HG02884 (cell line): ENCODE data around the gene TAOK3.
A peak's percentile ranks its signal among the peaks of the same experiment; 100 is the strongest.
"Not testable (repeated sequence)": the region's sequence is repeated elsewhere in the genome, so short reads cannot be mapped to it uniquely, and the experiment has no call there.

Source experiments
- ATAC-seq: cut with Tn5 transposase; IDR thresholded peaks from one replicate; pipeline ENCODE4 v1.9.1; 2021; ENCODE audit warnings: mild to moderate bottlenecking, moderate library complexity; ENCODE audit not compliant: unreplicated experiment

Gene TAOK3

GRCh38 chr12:118145113-118145797 lies 227.5 kb downstream of the TAOK3 start:
- no peak for ATAC-seq

DNA sequence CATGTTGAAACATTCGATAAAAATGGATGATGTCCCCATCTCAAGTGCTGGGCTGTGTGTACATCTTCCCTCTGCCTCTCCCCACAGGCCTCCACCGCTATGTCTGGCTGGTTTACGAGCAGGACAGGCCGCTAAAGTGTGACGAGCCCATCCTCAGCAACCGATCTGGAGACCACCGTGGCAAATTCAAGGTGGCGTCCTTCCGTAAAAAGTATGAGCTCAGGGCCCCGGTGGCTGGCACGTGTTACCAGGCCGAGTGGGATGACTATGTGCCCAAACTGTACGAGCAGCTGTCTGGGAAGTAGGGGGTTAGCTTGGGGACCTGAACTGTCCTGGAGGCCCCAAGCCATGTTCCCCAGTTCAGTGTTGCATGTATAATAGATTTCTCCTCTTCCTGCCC lies 228.2 kb downstream of the TAOK3 start:
- ATAC-seq: no peak

DNA sequence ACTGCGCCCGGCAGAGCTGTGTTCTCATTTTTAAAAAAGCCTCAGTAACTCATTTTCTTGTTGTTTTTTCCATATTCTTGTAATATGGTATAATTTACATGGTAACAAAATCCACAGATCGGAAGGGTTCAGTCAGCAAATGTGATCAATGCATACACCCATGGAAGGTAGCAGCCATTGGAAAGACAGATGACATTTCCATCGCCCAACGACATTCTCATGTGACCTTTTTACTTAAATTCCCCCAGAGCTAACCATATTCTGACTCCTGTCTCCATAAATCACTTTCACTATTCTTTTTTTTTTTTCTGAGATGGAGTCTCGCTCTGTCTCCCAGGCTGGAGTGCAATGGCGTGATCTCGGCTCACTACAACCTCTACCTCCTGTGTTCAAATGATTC lies 231.9 kb downstream of the TAOK3 start:
- no peak for ATAC-seq

DNA sequence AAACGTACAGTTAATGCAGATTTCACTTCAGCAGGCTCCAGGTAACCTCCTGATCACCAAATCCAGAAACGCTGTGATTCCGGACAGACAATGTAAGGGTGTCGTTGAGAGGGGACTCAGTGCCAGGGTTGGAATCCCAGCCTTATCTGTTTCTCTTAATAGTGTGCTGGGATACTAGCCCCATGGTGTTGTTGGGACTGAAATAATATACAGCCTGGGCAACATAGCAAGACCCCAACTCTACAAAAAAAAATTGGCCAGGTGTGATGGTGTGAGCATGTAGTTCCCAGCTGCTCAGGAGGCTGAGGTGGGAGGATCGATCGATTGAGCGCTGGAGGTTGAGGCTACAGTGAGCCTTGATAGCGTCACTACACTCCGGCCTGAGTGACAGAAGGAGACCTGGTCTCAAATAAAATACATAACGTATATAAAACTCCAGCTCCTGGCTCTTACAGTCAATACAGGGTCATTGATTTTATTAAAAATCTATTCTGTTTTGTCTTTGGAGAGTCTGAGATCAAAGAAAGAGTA lies 235.5 kb downstream of the TAOK3 start:
- no peak for ATAC-seq

GRCh38 chr12:118136559-118137003 lies 236.1 kb downstream of the TAOK3 start:
- ATAC-seq: no peak

- peak; percentile 95 for ATAC-seq
Measured at GRCh38 chr12:118135788-118136558, 236.7 kb downstream of the TAOK3 start, which contains the start of gene PEBP1. PEBP1 (plus strand) TSS chr12:118136124; CDS start chr12:118136210, 86 bp downstream.

DNA sequence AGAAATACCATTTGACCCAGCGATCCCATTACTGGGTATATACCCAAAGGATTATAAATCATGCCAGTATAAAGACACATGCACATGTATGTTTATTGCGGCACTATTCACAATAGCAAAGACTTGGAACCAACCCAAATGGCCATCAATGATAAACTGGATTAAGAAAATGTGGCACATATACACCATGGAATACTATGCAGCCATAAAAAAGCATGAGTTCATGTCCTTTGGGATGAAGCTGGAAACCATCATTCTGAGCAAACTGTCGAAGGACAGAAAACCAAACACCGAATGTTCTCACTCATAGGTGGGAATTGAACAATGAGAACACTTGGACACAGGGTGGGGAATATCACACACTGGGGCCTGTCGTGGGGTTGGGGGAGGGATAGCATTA lies 243.3 kb downstream of the TAOK3 start:
- ATAC-seq: not testable (repeated sequence)

GRCh38 chr12:118127867-118128266 lies 244.8 kb downstream of the TAOK3 start:
- no peak for ATAC-seq

DNA sequence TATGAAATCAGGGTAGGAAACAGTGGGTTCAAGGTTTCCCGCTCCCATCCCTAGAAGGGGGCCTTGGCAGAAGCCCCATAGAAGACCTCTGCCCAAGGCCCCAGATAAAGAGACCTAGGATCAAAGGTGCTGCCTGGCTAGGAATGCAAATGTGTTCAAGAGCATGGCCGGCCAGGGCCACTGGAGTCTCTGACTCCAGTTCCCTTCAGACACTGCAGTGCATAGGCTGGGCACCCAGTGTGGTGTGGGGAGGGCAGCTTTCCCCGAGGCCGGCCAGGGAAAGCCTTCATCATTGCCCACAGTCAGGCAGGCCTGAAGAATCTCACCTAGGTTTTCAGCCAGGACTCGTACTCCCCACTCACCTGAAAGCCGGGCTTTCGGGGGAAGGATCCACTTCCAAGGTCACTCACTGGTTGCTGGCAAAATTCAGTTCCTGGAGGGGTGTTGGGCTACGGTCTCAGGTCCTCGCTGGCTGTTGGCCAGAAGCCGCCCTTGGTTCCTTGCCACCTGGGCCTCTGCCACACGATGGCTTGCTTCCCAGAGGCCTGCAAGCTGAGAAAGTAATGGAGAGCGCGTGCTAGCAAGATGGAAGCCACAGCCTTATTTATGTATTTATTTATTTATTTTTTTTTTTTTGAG lies 246.5 kb downstream of the TAOK3 start:
- no peak for ATAC-seq

DNA sequence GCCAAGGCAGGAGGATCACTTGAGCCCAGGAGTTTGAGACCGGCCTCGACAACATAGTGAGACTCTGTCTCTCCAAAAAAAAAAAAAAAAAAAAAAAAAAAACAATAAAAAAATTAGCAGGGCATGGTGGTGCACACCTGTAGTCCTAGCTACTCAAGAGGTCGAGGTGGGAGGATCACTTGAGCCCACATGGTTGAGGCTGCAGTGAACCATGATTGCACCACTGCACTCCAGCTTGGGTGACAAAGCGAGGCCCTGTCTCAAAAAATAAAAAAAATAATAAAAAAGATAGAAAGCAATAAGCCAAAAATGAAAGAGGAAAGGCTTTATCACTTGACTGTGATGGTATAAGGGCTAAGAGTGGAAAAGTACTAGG lies 247.0 kb downstream of the TAOK3 start:
- ATAC-seq: no peak

GRCh38 chr12:118124333-118124874 lies 248.3 kb downstream of the TAOK3 start:
- no peak for ATAC-seq

- no peak for ATAC-seq
Measured at GRCh38 chr12:118122264-118122663, 250.4 kb downstream of the TAOK3 start.

DNA sequence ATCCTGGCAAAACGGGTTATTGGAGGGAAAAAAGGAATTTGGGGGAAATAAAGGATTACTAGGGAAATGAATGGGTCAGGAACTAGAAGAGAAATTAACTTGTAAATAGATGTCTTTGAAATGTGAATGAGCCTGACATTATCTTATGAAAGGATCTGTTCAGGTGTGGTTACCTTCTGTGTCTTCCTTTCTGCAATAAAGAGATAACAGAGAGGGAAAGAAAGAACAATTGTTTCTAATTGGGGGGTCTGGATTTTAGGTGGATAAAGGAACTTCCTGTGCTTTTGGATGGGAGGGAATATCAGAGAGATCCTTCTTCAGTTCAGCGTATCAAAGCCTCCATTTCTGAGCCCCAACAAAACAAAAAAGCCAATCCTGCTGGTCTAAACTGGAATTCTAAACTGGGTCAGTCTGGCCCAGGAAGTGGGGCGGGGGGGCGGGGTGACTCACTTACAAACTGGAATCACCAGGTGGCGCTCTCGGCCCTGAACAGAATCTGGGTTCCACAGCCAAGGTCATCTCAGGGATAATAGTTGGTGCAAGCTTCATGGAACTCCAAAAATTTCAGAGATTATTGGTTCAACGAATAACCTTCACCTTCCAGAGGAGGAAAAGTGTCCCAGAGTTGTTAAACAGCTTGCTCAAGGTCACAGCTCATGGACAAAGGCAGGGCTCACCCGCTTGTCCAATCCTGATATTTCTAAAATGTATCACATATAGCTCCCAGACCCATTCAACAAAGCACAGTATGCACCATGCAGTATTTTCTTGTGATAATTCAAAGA lies 251.9 kb downstream of the TAOK3 start:
- ATAC-seq: no peak

GRCh38 chr12:118119449-118119879 lies 253.2 kb downstream of the TAOK3 start:
- ATAC-seq: no peak

DNA sequence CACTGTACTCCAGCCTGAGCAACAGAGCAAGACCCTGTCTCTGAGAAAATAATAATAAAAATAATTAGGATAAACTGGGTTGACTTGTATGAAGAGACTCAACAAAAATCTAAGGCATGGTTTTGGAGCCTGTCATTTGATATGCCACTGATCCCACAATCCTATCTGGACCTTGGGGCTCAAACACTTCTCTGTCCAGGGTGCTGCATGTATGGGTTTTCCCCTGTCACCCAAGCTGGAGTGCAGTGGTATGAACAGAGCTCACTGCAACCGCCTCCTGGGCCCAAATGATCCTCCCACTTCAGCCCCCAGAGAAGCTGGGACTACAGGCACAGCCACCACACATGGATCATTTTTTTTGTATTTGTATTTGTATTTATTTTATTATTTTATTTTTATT lies 263.6 kb downstream of the TAOK3 start:
- no peak for ATAC-seq

- no peak for ATAC-seq
Measured at GRCh38 chr12:118107694-118108093, 265.0 kb downstream of the TAOK3 start.

DNA sequence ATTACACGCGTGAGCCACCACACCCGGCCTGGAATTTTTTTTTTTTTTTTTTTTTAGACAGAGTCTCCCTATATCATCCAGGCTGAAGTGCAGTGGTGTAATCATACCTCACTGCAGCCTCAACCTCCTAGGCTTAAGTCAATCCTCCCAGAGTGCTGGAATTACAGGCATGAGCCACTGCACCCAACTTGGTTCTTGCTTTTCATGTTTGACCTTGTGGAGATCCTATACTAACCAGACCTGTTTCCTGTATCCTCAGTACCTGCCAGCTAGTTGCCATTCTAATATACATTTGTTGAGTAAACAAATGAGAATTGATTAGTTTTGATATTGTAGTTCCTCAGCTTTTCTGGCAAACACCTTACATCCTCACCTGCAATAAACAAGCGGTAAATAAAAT lies 265.7 kb downstream of the TAOK3 start:
- no peak for ATAC-seq

DNA sequence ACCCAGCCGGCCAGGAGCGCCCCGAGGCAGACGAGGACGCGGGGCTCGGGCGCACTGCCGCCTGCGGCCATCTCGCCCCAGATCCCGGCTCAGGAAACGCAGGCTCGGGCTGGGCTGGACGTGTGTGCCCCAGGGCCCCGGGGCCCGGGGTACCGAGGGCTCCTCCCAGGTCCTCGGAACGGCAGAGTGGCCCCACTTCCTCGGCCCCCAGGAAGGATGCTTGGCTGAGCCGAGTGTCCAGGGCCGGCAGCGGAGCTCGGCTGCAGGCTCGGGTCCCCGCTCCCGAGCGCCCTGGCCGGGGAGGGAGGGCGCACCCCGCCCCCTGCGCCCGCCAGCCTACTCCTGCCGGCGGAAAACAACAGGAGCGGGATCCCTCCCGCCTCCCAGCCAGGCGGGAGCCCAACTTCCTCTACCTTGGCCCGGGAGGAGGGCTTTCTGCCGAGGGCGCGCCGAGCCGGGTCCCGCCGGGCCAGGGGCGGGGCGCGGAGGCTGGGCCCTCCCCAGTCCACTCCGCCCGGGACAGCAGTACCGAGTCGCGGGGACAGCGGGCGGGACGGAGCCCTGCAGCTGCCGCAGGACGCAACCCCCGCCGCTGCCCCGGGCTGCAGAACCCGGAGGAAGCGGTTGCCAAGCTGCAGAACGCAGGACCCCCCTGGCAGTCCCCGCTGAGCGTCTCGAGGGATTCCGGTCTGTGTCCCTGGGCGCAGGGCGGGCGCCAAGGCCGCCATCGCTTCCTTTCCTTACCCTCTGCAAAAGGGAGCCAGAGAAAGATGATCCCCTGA lies 268.9 kb downstream of the TAOK3 start, which contains the start of gene VSIG10:
Gene VSIG10, minus strand, starts transcription at position 411 of the 782 bp plus-strand sequence. Its CDS starts 340 bp downstream, at position 71.
- no peak for ATAC-seq

DNA sequence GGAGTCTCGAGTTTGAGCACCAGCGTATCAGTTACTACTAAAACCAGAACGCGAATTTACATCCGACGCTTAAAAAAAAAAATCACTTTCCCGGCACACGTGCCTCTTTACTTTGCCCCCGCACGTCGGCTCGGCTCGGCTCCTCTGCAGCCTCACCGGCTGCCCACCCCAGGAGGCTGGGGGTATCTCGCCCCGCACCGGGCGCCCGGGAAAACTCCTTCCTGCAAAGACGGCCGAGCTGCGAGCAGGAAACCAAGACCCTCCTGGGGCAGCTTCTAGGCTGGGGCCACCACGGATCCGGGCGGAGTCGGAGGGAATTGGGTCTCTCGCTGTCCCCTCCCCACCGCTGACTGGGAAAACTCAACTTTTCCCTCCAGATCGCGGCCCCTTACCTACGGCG lies 269.5 kb downstream of the TAOK3 start:
- no peak for ATAC-seq

DNA sequence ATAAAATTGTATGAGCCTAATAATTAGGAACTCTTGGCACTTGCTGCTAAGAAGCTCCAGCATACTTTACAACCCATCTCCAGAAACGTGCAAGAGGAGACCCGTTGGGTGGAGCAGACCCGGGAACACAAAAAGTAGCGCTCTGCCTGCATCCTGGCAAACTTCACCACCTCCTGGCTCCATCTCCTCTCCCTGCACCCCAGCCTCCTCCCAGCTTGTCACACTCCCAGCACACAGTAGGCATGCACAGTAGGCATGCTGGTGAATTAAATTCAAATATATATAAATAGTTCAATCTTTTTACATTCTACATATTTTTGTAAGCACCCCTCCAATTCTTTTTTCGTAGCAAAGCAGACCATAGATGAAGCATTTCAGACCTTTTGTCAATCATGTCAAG lies 270.1 kb downstream of the TAOK3 start:
- ATAC-seq: no peak
